Left renal pelvis (tissue), 4 donors: ENCODE measurements around the gene EDIL3. TPM values are rescaled to one million over a fixed set of nuclear protein-coding genes. Genes with fewer than 3 reads are reported as not detected.

ENCODE experiments used
- DNase-seq, 4 donors: peaks; one replicate each; pipeline ENCODE4 v3.0.0-alpha.2; 2013; ENCODE audit warnings: low read depth in 4 of 4, low spot score in 3 of 4
- polyA plus RNA-seq, 4 donors: library from polyadenylated mRNA; unstranded; fragments of 120-200 nt; gene quantifications; one replicate each; pipeline ENCODE4 v1.2.1, GENCODE V29; 2013; ENCODE audit not compliant: insufficient read length in 4 of 4

The EDIL3 gene
- polyA plus RNA-seq, 4 donors, result 19.0 to 65.3 (median 54.6) TPM

DNA sequence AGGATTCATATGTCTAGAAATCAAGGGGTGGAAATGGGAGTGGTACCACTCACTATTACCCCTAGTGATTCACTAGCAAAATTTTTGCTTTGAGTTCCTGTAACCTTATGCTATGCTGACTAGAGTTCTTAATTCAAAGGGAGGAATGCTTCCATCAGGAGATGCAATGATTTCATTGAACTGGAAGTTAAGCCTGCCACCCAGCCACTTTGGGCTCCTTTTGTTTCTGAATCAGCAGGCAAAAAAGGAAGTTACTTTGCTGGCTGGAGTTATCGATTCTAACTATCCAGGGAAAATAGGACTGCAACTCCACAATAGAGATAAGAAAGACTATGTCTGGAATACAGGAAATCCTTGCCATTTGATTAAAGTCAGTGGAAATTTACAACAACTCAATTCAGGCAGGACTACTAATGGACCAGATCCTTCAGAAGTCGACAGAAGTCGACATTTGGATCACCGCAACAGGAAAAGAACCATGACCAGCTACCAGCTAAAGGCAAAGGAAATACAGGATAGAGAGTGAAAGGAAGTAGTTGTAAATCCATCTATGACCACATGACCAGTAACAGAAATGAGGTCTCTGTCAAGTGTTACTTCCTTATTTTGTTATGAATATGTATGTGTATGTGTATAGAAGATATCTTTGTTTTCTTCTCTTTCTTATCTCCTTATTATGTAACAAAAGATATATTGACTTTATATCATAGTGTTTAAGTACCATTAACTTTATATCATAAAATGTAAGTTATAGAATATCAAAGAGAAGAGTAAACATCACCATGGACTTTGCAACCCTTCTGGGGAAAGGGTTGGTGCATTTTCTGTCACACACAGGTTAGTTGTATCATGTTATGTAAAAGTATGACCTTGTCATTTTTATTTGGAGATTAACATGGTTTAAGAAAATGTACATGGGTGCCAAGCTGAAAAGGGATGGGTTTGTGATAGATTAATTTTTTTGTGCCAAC, 465.3 kb downstream of the EDIL3 start:
- no peak for DNase-seq

DNA sequence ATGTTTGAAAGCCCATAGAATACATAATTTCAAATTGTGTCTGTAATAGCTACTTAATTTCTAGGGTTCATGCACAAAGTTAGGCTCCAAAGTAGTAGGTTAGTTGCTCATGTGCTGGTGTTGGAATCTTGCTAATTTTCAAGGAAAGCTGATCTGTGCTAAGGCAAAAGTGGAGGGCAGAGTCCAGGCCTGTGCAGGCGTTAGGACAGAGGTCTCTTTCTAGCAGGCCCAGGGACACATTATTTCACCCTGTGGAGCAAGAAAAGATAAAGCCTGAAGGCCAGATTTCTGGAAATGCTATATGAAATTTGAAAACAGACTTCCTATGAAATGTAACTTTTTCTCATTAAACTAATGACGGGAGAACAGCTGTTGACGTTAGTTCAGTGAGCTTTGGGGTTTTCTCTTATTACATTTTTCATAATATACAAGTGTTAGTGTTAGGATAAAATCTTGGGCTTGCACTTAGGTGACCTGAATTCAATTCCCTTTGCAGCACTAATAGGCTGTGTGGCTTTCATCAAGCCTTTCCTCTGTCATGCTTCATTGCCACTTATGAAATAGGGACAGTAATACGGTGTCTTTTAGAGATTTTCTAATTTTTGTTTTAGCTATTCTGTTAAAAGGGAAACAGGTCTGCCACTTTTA, 467.3 kb downstream of the EDIL3 start:
- DNase-seq, result no peak

DNA sequence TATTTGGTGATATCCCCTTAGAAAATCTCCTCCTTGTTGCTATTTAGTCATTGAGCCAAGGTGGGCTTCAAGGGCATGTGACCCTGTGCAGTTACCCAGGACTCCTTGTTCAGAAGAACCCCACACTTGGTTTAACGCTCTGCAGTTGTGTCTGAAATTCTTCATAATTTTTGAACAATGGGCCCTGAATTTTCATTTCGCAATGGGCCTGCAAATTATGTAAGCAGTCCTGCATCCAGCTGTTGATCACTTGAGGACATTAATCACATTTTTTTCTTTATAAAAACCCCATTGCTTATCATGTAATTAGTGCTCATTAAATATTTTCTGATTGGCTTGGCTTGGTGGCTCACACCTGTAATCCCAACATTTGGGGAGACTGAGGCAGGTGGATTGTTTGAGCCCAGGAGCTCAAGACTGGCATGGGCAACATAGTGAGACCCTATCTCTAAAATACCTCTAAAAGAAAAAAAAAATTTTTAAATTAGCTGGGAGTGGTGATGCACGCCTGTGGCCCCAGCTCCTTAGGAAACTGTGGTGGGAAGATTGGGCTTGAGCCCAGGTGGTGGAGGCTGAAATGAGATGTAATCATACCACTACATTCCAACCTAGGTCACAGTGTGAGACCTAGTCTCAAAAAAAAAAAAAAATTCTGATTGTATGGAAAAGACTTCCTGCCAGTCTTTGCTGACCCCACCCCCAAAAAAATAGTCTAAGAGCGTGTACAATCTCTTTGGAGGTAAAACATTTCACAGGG, 469.8 kb downstream of the EDIL3 start:
- no peak for DNase-seq

DNA sequence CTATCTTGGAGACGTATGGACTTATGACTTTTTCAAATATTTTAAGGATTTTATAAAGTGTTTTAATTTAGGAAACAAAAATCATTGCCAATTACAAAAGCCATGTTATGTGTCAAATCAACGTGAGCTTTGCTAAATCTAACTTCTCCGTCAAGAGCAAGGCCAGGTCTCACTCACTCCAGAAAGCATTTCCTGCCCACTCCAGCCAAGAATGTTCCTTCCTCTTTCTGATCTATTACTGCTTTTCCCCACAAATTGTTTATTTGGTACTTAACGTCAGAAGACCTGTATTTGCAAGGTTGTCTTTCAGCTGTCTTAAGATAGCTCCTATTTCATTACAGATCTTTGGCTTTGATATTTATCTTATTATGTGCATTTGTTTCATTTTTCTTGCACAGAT, 470.5 kb downstream of the EDIL3 start:
- no peak for DNase-seq

DNA sequence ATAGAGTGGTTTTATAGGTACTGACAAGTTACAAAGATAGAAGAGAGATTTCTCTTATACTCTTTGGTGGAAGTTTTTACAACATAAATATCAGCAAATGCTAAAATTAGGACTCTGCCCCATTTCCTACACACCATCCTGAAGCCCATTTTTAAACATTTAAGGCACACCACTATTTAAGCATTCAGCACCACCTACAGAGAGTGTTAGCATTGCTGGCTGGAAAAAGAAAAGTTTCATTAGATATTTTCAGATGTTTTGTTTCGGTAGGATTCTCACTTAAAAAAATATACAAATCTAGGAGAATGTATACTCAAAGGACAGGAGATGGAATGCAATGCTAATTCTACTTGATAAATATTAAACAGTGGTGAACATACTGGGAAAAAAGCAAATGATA, 471.1 kb downstream of the EDIL3 start:
- DNase-seq, result no peak

DNA sequence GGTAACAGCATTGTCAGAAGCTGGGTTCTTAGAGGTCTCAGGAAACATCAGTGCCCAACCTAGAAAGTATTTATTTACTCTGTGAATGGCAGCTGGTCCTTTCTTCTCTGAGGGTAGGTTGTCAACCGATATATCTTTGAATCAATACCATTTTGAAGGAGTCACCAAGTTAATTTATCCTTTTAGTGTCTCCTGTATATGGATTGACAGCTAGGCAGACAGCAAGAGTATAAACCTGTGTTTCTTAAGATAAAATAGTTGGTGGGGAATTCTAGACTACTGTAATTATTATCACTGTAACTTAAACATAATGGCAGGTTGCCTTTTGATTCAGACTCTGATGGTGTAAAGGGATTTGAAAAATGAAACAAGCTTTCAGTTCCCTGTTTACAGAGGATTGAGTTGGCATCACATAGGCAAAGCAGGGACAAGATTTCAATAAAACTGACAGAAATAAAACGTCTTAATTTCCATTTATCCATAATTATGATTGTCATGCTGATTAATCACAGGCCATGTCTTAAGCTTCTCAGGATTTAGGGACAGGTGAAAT, 473.2 kb downstream of the EDIL3 start:
- no peak for DNase-seq

DNA sequence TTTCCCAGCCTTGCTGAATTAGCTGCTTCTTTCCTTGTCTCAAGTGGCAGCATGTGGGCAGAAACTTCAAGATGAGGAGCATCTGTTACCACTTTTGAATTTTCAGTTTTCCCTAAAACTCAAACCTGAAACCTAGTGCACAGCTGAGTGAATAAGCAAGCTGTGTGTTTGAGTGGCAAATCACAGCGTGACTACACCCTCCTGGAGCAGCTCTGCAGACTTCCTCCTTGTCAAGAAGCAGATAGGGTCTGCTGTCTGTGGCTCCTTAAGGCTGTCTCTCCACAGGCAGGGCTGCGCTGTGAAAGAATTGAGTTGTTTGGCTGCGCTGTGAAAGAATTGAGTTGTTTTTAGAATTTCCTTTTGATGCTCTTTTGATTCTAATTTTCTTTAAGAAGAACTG, 484.4 kb downstream of the EDIL3 start:
- no peak for DNase-seq

DNA sequence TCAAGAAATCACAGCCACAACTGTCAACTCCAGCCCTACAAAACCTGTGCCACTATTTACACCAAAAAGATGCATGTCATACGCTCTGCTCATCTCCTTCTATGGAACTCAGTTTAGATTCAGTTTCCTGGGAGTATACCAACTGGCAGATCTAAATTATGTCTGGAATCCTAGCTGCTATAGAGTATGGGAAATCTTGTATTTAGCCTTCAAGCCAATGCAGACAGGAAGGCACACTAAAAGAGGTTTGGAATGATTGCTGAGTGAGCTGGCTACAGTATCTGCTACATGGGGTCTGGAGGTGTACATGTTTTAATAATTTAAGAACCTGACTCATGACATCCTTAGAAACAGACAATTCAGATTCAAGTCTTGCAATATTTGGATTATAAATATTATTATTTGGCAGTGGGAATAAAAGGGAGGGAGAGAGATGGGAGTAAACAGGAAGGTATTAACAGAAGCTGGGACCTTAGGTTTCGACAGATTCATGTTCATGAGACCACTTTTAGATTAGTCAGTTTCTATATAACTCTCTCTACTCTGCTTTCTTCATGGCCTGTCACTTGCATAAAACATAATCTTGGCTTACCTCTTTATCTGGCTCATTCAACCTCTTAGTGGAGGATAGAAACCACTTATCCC, 485.2 kb downstream of the EDIL3 start:
- DNase-seq, result no peak

DNA sequence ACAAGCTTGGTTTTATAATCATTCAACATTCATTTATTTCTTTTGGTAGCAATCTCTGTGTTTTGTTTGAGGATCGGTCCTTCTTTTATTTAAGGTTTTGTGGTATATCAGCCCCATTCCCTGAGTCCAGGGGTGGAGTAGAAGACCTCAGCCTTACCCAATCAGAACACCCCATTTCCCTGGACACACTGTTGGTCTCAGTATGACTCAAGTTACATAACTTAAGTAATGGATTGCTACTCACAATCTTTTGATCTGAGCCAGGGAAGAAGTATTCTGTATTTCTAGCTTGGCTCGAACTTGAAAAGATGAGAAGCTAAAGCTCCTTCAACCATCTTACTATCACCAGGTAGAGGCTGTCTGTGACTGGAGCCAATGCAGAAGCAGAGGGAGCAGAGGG, 488.8 kb downstream of the EDIL3 start:
- DNase-seq, result no peak

DNA sequence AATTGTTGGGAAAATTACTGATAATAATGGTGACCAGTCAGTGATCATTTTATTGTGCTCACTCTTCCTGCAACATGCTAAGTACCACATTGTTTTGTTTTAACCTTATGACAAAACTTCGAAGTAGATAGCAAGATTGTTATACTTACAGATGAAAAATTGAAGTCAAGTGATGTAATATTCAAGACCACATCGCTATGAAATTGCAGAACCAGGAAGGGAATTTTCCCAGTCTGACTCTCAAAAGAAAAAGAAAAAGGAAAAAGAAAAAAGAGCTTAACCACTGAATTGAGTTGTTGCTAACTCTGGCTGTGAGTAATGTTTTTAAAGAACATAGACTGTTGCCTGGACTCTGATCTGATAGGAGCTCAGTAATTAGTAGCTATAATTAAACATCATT, 493.4 kb downstream of the EDIL3 start:
- no peak for DNase-seq
